H9 (cell line): ENCODE results near the gene INO80. TPM values are rescaled to one million over a fixed set of nuclear protein-coding genes. Genes with fewer than 3 reads are reported as not detected.

ENCODE experiments used
- DNase-seq: peaks from one replicate; pipeline ENCODE4 v3.0.0-alpha.2; 2017
- H2AFZ ChIP-seq: one replicate; pipeline ENCODE4 v1.6.1; 2013; ENCODE audit warnings: mild to moderate bottlenecking, low read length, control low read depth, moderate library complexity
- H2AK5ac ChIP-seq: 2 replicates; pipeline ENCODE4 v1.6.1; 2013; ENCODE audit warnings: low read length, control low read depth, mixed read lengths; ENCODE audit not compliant: insufficient read length
- H2BK120ac ChIP-seq: one replicate; pipeline ENCODE4 v1.6.1; 2013; ENCODE audit warnings: low read depth, mild to moderate bottlenecking, low read length, control low read depth, inconsistent platforms; ENCODE audit not compliant: poor library complexity, severe bottlenecking
- H2BK12ac ChIP-seq: 2 replicates; pipeline ENCODE4 v1.6.1; 2013; ENCODE audit warnings: low read length, control low read depth, mixed read lengths, low read depth; ENCODE audit not compliant: insufficient read length
- H2BK15ac ChIP-seq: 2 replicates; pipeline ENCODE4 v1.6.1; 2013; ENCODE audit warnings: low read depth, low read length, control low read depth
- H2BK20ac ChIP-seq: one replicate; pipeline ENCODE4 v1.6.1; 2013; ENCODE audit warnings: low read depth, mild to moderate bottlenecking, low read length, control low read depth, inconsistent platforms; ENCODE audit not compliant: poor library complexity, severe bottlenecking
- H2BK5ac ChIP-seq: 2 replicates; pipeline ENCODE4 v1.6.1; 2013; ENCODE audit warnings: low read length, control low read depth, mixed read lengths; ENCODE audit not compliant: insufficient read length
- H3K14ac ChIP-seq: 2 replicates; pipeline ENCODE4 v1.6.1; 2013; ENCODE audit warnings: low read length, control low read depth; ENCODE audit not compliant: insufficient read depth
- H3K18ac ChIP-seq: 2 replicates; pipeline ENCODE4 v1.6.1; 2013; ENCODE audit warnings: low read depth, mild to moderate bottlenecking, mixed read lengths, low read length, control low read depth; ENCODE audit not compliant: insufficient read length
- H3K23ac ChIP-seq: 2 replicates; pipeline ENCODE4 v1.6.1; 2013; ENCODE audit warnings: low read length, control low read depth, mixed read lengths, low read depth; ENCODE audit not compliant: insufficient read length
- H3K23me2 ChIP-seq: 2 replicates; pipeline ENCODE4 v1.6.1; 2013; ENCODE audit warnings: low read depth, mild to moderate bottlenecking, mixed read lengths, low read length, control low read depth; ENCODE audit not compliant: insufficient read length, poor library complexity, severe bottlenecking
- H3K27ac ChIP-seq: 2 replicates; pipeline ENCODE4 v1.5.1; 2013; ENCODE audit warnings: low read length, control low read depth, mixed read lengths, low read depth; ENCODE audit not compliant: insufficient read length
- H3K27me3 ChIP-seq: 2 replicates; pipeline ENCODE4 v1.6.1; 2013; ENCODE audit warnings: low read length, control low read depth, inconsistent platforms; ENCODE audit not compliant: insufficient read depth
- H3K4ac ChIP-seq: 2 replicates; pipeline ENCODE4 v1.6.1; 2013; ENCODE audit warnings: low read depth, mild to moderate bottlenecking, control low read depth, inconsistent platforms, low read length, moderate library complexity
- H3K4me1 ChIP-seq: 2 replicates; pipeline ENCODE4 v1.6.1; 2013; ENCODE audit warnings: low read length, control low read depth, inconsistent platforms; ENCODE audit not compliant: insufficient read depth
- H3K4me2 ChIP-seq: 2 replicates; pipeline ENCODE4 v1.6.1; 2013; ENCODE audit warnings: low read length, control low read depth, mixed read lengths; ENCODE audit not compliant: insufficient read length, insufficient read depth
- H3K56ac ChIP-seq: 2 replicates; pipeline ENCODE4 v1.6.1; 2013; ENCODE audit warnings: low read depth, mild to moderate bottlenecking, mixed read lengths, low read length, control low read depth; ENCODE audit not compliant: insufficient read length
- H3K79me1 ChIP-seq: 2 replicates; pipeline ENCODE4 v1.6.1; 2013; ENCODE audit warnings: low read depth, mild to moderate bottlenecking, moderate library complexity, low read length, control low read depth, inconsistent platforms; ENCODE audit not compliant: insufficient read depth, poor library complexity, severe bottlenecking
- H3K79me2 ChIP-seq: 2 replicates; pipeline ENCODE4 v1.6.1; 2013; ENCODE audit warnings: low read length, control low read depth, inconsistent platforms; ENCODE audit not compliant: insufficient read depth
- H3K9ac ChIP-seq: 2 replicates; pipeline ENCODE4 v1.6.1; 2013; ENCODE audit warnings: low read length, control low read depth, mixed read lengths; ENCODE audit not compliant: insufficient read length; ENCODE audit errors: extremely low read depth
- H3K9me3 ChIP-seq: one replicate; pipeline ENCODE4 v1.6.1; 2013; ENCODE audit warnings: low read depth, low read length, inconsistent platforms; ENCODE audit not compliant: control insufficient read depth
- H3T11ph ChIP-seq: one replicate; pipeline ENCODE4 v1.6.1; 2013; ENCODE audit warnings: mild to moderate bottlenecking, low read length, control low read depth, inconsistent platforms
- H4K20me1 ChIP-seq: one replicate; pipeline ENCODE4 v1.6.1; 2013; ENCODE audit not compliant: control insufficient read depth, insufficient read length, insufficient read depth
- H4K5ac ChIP-seq: 2 replicates; pipeline ENCODE4 v1.6.1; 2013; ENCODE audit warnings: low read depth, mild to moderate bottlenecking, mixed read lengths, low read length, control low read depth; ENCODE audit not compliant: insufficient read length
- H4K8ac ChIP-seq: replicated peaks from 2 replicates; pipeline ENCODE4 v1.6.1; 2013; ENCODE audit warnings: low read length, control low read depth, mixed read lengths, low read depth; ENCODE audit not compliant: insufficient read length
- H4K91ac ChIP-seq: 2 replicates; pipeline ENCODE4 v1.6.1; 2013; ENCODE audit warnings: low read depth, mild to moderate bottlenecking, moderate library complexity, mixed read lengths, low read length, control low read depth; ENCODE audit not compliant: insufficient read length
- H3K27ac Mint-ChIP-seq, 3 experiments: 2 replicates in 2 of 3; 3 replicates in 1 of 3; pipeline ENCODE4 v1.8.0; 2020 to 2021; ENCODE audit warnings: mixed read lengths in 3 of 3, mild to moderate bottlenecking in 1 of 3, moderate library complexity in 1 of 3
- H3K27me3 Mint-ChIP-seq: 2 replicates; pipeline ENCODE4 v1.8.0; 2021; ENCODE audit warnings: low read depth, mild to moderate bottlenecking, moderate library complexity, mixed read lengths
- H3K36me3 Mint-ChIP-seq, 3 experiments: 2 replicates in 2 of 3; 3 replicates in 1 of 3; pipeline ENCODE4 v1.8.0; 2020 to 2021; ENCODE audit warnings: low read depth in 3 of 3, mixed read lengths in 3 of 3; ENCODE audit not compliant: insufficient read depth in 1 of 3
- H3K4me1 Mint-ChIP-seq, 2 experiments: 2 replicates each; pipeline ENCODE4 v1.8.0; 2020; ENCODE audit warnings: mixed read lengths in 2 of 2
- H3K4me3 Mint-ChIP-seq, 2 experiments: 2 replicates in 1 of 2; 3 replicates in 1 of 2; pipeline ENCODE4 v1.8.0; 2020 to 2021; ENCODE audit warnings: mild to moderate bottlenecking in 2 of 2, mixed read lengths in 2 of 2, moderate library complexity in 1 of 2
- H3K9me3 Mint-ChIP-seq, 2 experiments: 2 replicates in 1 of 2; 3 replicates in 1 of 2; pipeline ENCODE4 v1.8.0; 2020; ENCODE audit warnings: mild to moderate bottlenecking in 2 of 2, mixed read lengths in 2 of 2, moderate library complexity in 1 of 2
- CTCF ChIP-seq: fragments of 200-600 bp; sonication (generic); conservative IDR thresholded peaks from 3 replicates; pipeline ENCODE4 v1.8.0; 2021; ENCODE audit warnings: antibody characterized with exemption, mild to moderate bottlenecking
- WGBS: extraction: QIAGEN DNeasy Blood & Tissue Kit; methylation state at CpG from one replicate; pipeline ENCODE4 v1.1.7; 2013; ENCODE audit warnings: missing lambda C conversion rate, low lambda C conversion rate, mixed read lengths; ENCODE audit not compliant: insufficient read length; ENCODE audit errors: extremely low coverage; 5-methylcytosine and 5-hydroxymethylcytosine counted together
- total RNA-seq: library from RNA; stranded (reverse); gene quantifications from 2 replicates; pipeline ENCODE4 v1.2.1, GENCODE V29; 2021

The INO80 gene
- total RNA-seq, 1 experiment from 2014 or later = 29.2 TPM

- H3K23me2 ChIP-seq = no peaks in the 10 kb centered on the region
- peak overlapping the region in 1 of 3 experiments; percentile 18; a peak in 2 of 7 replicates for H3K27ac Mint-ChIP-seq
Measured at GRCh38 chr15:41019174-41019573, 96.9 kb downstream of the INO80 start.

More at GRCh38 chr15:41019174-41019573, 96.9 kb downstream of the INO80 start:
- no peaks in the 10 kb centered on the region for H4K20me1 ChIP-seq
- no peak overlapping the region for H3K4me2 ChIP-seq
- no peak overlapping the region for H3K18ac ChIP-seq
- H2AK5ac ChIP-seq = no peak overlapping the region
- Mint-ChIP-seq H3K36me3 (peaks cover 12 to 60% (median 31%) of the 10 kb centered on the region in 3 experiments; a peak in 6 of 7 replicates), H3K9me3 (no peaks in the 10 kb centered on the region), H3K4me3 (no peak overlapping the region), H3K4me1 (no peaks in the 10 kb centered on the region), H3K27me3 (no peaks in the 10 kb centered on the region)
- no peak overlapping the region for H2BK12ac ChIP-seq
- no CpG with 5 or more reads among the region's 5 CpGs for WGBS
- no peak overlapping the region for H3K56ac ChIP-seq
- H4K5ac ChIP-seq = no peak overlapping the region
- TF ChIP-seq CTCF = no peak
- H4K8ac ChIP-seq = no peak overlapping the region
- no peak overlapping the region for H3K23ac ChIP-seq
- no peak overlapping the region for H3K9ac ChIP-seq
- no peak overlapping the region for H2AFZ ChIP-seq
- H3K27me3 ChIP-seq = no peaks in the 10 kb centered on the region
- no peaks in the 10 kb centered on the region for H3K79me2 ChIP-seq
- no peak overlapping the region for H2BK15ac ChIP-seq
- no peak overlapping the region for H3T11ph ChIP-seq
- H2BK5ac ChIP-seq = no peak overlapping the region
- no peak overlapping the region for H3K14ac ChIP-seq
- no peak overlapping the region for H3K4ac ChIP-seq
- no peak overlapping the region for H3K27ac ChIP-seq
- no peak overlapping the region for H2BK120ac ChIP-seq
- no peaks in the 10 kb centered on the region for H3K4me1 ChIP-seq
- H2BK20ac ChIP-seq = no peak overlapping the region
- H4K91ac ChIP-seq = no peak overlapping the region
- no peaks in the 10 kb centered on the region for H3K79me1 ChIP-seq
- DNase-seq = no peak
- H3K9me3 ChIP-seq = no peaks in the 10 kb centered on the region
